ENCODE measurements around the gene SCN2A. TPM values are rescaled to one million over a fixed set of nuclear protein-coding genes. Genes with fewer than 3 reads are reported as not detected.

The SCN2A gene
- total RNA-seq, 2 experiments from 2014 or later = 0.05 to 0.13 TPM

DNA sequence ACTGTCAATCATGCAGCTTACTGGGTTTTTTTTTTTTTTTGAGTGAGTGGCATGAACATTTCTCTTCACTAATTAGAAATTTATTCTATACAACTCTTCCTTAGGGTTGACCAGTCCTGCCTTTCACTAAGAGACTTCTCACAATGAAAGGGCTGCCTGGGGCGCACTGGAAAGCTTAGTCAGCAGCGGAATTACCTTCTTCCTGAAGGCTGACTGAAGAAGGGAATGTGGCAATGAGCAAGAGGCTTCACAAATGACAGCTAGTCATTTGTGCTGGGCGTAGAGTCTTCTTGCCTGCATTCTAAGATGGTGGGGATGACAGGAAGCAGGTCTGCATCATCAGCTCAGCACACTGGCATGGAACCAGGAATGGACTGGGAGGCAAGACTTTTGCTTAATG, 19.7 kb upstream of the SCN2A start:
- POLR2A ChIA-PET = no interaction called here
- CTCF ChIA-PET = interaction anchor here (1.4 kb wide), 1 partner anchor 20 kb away, joined by 3 read pairs; the partner anchor contains the start of gene SCN2A
- no peak for DNase-seq

DNA sequence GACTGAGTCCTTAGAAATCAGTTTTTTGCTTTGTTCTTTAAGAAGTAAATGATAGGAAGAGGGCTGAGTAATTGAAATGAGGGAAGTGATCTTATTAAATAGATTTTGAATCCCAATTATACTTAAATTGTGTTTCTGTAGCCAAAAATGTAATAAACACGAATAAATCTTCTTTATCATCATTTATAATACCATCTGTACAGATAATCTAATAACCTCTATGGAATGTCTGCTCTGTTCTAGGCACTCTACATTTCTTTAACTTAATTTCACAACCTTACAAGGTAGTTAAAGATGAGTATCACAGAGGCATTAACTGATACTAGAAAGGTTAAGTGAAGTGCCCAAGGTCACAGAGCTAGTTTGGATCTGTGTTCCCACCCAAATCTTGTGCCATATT, 14.3 kb upstream of the SCN2A start:
- no peak for DNase-seq
- ATAC-seq = no peak
- ChIA-PET POLR2A (no interaction called here), CTCF (no interaction called here)
- no peaks in the 10 kb centered on the region for H3K36me3 Mint-ChIP-seq (ENCODE audit: low read depth)
- H3K4me3 Mint-ChIP-seq = no peak overlapping the region
- H3K9me3 Mint-ChIP-seq (ENCODE audit: insufficient read depth) = no peaks in the 10 kb centered on the region
- no peaks in the 10 kb centered on the region for H3K4me1 Mint-ChIP-seq (ENCODE audit: low read depth)
- H3K27ac Mint-ChIP-seq = no peak overlapping the region
- H3K27me3 Mint-ChIP-seq (ENCODE audit: low read depth) = no peaks in the 10 kb centered on the region

More for the DNA sequence above, 19.7 kb upstream of the SCN2A start:
- Mint-ChIP-seq H3K4me3 (no peak overlapping the region), H3K36me3 (ENCODE audit: low read depth) (no peaks in the 10 kb centered on the region), H3K9me3 (ENCODE audit: insufficient read depth) (no peaks in the 10 kb centered on the region), H3K27me3 (ENCODE audit: low read depth) (no peaks in the 10 kb centered on the region), H3K27ac (no peak overlapping the region), H3K4me1 (ENCODE audit: low read depth) (no peaks in the 10 kb centered on the region)
- ATAC-seq = no peak

DNA sequence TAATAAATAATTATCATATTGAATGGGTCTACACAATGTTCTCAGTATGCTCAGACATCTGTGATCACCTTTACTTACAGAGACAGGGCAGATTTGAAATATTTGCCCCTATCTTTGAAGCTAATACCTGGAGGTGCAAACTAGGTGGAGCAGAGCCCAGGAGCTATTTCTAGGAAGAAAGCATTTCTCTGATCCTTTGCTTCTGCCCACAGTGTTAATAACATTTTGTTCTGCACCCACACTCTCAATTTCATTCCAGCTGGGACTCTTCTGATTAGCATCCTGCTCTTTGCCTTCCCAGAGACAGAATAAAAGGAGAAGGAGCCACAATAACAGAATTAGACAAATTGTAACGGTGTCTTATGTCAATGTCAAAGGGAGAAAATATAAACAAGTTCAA, 11.6 kb upstream of the SCN2A start:
- ChIA-PET CTCF (no interaction called here), POLR2A (no interaction called here)
- Mint-ChIP-seq H3K9me3 (ENCODE audit: insufficient read depth) (no peaks in the 10 kb centered on the region), H3K4me1 (ENCODE audit: low read depth) (no peaks in the 10 kb centered on the region), H3K27me3 (ENCODE audit: low read depth) (no peaks in the 10 kb centered on the region), H3K4me3 (no peak overlapping the region), H3K36me3 (ENCODE audit: low read depth) (no peaks in the 10 kb centered on the region), H3K27ac (no peak overlapping the region)
- DNase-seq (no peak), ATAC-seq (no peak)

DNA sequence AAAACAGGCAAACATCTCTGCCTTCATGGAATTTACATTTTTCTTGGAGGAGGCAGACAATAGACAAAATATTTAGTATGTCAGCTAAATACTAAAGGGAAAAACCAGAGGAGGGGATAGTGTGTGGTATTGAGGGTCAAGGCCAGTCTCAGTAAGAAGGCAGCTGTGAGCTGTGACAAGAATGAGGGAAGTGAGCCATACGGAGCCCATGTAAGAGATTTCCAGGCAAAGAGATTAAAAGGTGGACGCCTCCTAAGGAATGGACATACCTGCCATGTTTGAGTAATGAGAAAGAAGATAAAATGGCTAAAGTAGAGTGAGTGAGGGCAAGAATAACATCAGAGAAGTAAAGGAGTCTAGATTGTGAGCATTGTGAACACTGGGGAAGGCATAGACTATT, 2.2 kb upstream of the SCN2A start:
- no peaks in the 10 kb centered on the region for H3K4me1 Mint-ChIP-seq (ENCODE audit: low read depth)
- no peaks in the 10 kb centered on the region for H3K27me3 Mint-ChIP-seq (ENCODE audit: low read depth)
- no peak overlapping the region for H3K27ac Mint-ChIP-seq
- H3K9me3 Mint-ChIP-seq (ENCODE audit: insufficient read depth) = no peaks in the 10 kb centered on the region
- ChIA-PET CTCF (interaction anchor here (1.0 kb wide), 1 partner anchor 34 kb away, joined by 3 read pairs; no protein-coding TSS in a partner anchor), POLR2A (no interaction called here)
- H3K36me3 Mint-ChIP-seq (ENCODE audit: low read depth) = no peaks in the 10 kb centered on the region
- H3K4me3 Mint-ChIP-seq = no peak overlapping the region
- no peak for DNase-seq
- no peak for ATAC-seq

DNA sequence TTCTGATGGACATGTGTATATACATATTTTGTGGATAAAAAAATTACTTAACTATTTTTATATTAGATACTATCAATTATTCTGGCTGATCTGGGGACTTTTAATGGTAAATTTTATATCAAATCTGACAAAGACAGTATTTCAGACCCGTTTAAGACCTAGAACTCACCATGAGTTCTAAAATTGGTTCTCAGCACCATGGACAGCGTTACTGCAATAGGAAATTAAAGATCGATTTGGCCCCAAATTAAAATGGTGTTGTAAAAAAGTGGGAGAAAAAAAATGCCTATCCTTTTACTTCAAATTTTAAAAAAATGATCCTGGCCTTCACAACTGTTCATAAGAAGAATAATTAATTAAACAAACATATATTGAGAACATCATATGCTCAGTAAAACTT, 919 bp upstream of the SCN2A start:
- H3K4me1 Mint-ChIP-seq (ENCODE audit: low read depth) = no peaks in the 10 kb centered on the region
- ChIA-PET POLR2A (no interaction called here), CTCF (interaction anchor here (1.5 to 1.8 kb wide), 3 partner anchors 10 to 57 kb away, joined by 4 to 8 read pairs (median 4); no protein-coding TSS in a partner anchor)
- ATAC-seq (no peak), DNase-seq (peak; percentile 27)
- H3K27ac Mint-ChIP-seq = no peak overlapping the region
- H3K4me3 Mint-ChIP-seq = no peak overlapping the region
- no peaks in the 10 kb centered on the region for H3K36me3 Mint-ChIP-seq (ENCODE audit: low read depth)
- H3K9me3 Mint-ChIP-seq (ENCODE audit: insufficient read depth) = no peaks in the 10 kb centered on the region
- H3K27me3 Mint-ChIP-seq (ENCODE audit: low read depth) = no peaks in the 10 kb centered on the region

DNA sequence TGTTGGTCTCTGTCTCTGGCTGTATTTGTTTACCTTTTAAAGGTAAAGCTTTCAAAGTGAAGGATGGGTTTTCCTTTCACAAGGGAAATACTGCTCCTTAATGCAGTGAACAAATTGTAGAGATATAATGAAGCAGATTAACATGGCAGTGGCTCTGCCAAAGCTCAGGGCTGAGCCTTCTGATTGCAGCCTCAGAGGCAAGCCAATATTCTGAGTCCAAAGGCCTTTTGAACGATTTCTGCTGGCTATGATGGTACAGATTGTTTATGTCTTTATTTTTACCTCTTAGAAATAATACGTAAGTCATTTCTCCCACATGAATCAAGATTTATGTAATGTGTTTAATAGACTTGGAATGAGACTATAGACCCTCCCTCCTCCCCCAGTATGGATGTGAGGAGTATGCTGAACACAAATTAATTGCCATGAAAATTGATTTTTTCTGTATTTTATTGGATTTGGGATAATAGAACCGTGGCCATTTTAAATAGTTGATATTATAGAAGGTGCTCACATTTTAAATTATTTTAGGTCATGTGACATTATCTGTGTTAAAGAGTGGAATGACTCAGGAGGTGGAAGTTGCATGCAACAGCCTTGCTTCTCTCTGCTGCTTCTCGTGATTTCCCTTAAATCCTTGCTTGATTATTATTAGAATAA, 772 bp downstream of the SCN2A start:
- H3K36me3 Mint-ChIP-seq (ENCODE audit: low read depth) = no peaks in the 10 kb centered on the region
- no peak for DNase-seq
- ChIA-PET POLR2A (no interaction called here), CTCF (interaction anchor here (1.0 to 1.8 kb wide), 9 partner anchors 9 to 230 kb away, joined by 3 to 8 read pairs (median 4); no protein-coding TSS in a partner anchor)
- no peaks in the 10 kb centered on the region for H3K9me3 Mint-ChIP-seq (ENCODE audit: insufficient read depth)
- no peaks in the 10 kb centered on the region for H3K4me1 Mint-ChIP-seq (ENCODE audit: low read depth)
- no peak overlapping the region for H3K27ac Mint-ChIP-seq
- H3K27me3 Mint-ChIP-seq (ENCODE audit: low read depth) = peaks cover 2% of the 10 kb centered on the region
- H3K4me3 Mint-ChIP-seq = no peak overlapping the region
- no peak for ATAC-seq

DNA sequence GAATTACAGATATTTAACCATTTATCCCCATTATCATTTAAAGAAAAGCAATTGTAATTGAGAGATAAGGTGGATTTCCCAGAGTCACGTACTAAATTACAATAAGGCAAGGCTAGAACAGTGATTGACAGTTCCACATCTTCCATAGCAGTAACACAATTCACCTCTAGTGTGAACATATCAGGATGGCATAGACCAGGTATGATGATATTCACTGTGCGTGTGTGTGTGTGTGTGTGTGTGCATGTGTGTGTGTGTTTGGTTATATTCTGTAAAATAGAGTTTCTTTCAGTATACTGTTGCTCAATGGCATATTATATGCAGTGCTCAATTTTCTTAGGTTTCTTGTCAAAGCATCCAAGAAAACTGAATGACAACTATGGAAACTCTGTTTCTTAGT, 1.7 kb downstream of the SCN2A start:
- ChIA-PET POLR2A (no interaction called here), CTCF (interaction anchor here (1.7 kb wide), 1 partner anchor 53 kb away, joined by 6 read pairs; no protein-coding TSS in a partner anchor)
- Mint-ChIP-seq H3K27ac (no peak overlapping the region), H3K9me3 (ENCODE audit: insufficient read depth) (no peaks in the 10 kb centered on the region), H3K36me3 (ENCODE audit: low read depth) (no peaks in the 10 kb centered on the region), H3K27me3 (ENCODE audit: low read depth) (peaks cover 2% of the 10 kb centered on the region), H3K4me3 (no peak overlapping the region), H3K4me1 (ENCODE audit: low read depth) (no peaks in the 10 kb centered on the region)
- ATAC-seq = no peak
- DNase-seq = no peak

DNA sequence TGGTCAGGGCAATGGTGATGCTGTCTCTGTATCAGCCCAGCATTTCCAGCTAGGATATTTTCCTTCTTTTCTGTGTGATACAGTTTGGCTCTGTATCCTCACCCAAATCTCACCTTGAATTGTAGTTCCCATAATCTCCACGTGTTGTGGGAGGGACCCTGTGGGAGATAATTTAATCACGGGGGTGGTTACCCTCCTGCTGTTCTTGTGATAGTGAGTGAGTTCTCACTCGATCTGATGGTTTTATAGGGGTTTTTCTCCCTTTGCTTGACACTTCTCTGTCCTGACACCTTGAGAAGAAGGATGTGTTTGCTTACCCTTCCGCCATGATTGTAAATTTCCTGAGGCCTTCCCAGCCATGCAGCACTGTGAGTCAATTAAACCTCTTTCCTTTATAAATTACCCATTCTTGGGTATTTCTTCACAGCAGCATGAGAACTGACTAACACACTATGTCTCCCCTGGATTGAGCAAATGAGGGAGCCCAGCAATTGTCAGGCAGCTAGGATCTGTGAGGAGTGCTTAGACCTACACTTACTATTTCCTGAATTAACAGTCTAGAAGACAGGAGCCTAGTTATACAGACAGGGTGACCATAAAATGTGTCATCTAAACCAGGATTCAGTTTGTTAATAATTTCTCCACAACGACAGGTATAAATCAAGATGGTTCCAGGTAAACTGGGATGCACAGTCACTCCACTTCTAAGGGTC, 6.0 kb downstream of the SCN2A start:
- peaks cover 2% of the 10 kb centered on the region for H3K27me3 Mint-ChIP-seq (ENCODE audit: low read depth)
- no peaks in the 10 kb centered on the region for H3K4me1 Mint-ChIP-seq (ENCODE audit: low read depth)
- ChIA-PET POLR2A (no interaction called here), CTCF (no interaction called here)
- H3K4me3 Mint-ChIP-seq = no peak overlapping the region
- no peak overlapping the region for H3K27ac Mint-ChIP-seq
- ATAC-seq (no peak), DNase-seq (no peak)
- H3K9me3 Mint-ChIP-seq (ENCODE audit: insufficient read depth) = no peaks in the 10 kb centered on the region
- H3K36me3 Mint-ChIP-seq (ENCODE audit: low read depth) = no peaks in the 10 kb centered on the region

DNA sequence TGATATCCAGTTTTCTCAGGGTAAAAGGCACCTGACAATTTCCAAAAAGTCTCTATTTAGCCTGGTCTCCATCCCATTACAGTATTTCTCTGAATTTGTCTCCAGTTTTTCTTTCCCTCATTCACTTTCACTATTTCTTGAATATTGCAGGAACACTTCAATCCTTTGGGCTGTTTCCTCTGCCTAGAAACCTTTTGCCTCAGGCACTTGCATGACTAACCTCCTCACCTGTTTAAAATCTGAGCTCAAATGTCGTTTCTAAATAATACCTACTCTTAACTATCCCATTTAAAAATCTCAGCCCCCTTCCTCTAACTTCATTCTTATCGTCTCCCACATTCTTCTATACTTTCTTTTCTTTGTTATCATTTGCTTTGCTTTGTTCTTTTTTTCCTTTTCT, 9.0 kb downstream of the SCN2A start:
- Mint-ChIP-seq H3K36me3 (ENCODE audit: low read depth) (no peaks in the 10 kb centered on the region), H3K9me3 (ENCODE audit: insufficient read depth) (no peaks in the 10 kb centered on the region), H3K27me3 (ENCODE audit: low read depth) (peaks cover 2% of the 10 kb centered on the region), H3K4me3 (no peak overlapping the region), H3K27ac (no peak overlapping the region), H3K4me1 (ENCODE audit: low read depth) (no peaks in the 10 kb centered on the region)
- ChIA-PET POLR2A (no interaction called here), CTCF (interaction anchor here (1.5 kb wide), 1 partner anchor 9 kb away, joined by 4 read pairs; the partner anchor contains the start of gene SCN2A)
- no peak for DNase-seq
- ATAC-seq = no peak

DNA sequence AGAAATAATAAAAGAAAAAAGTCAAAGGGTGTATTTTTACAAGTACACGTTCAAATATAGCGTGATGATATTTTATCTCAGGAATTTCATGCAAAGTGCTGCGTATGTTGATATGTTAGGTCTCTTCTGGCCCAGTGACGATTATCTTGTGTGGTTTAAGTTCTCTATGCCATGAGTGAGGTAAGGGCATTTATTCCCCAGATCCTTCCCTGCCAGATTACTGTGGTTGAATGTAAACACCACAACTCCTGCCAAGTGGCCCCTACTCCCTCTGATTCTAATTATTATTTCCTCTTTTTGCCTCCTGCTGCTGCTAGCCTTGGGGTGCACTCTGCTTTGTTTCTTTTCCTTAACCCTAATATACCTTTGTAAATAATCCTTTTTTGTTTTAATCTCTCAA, 12.2 kb downstream of the SCN2A start:
- Mint-ChIP-seq H3K4me1 (ENCODE audit: low read depth) (no peaks in the 10 kb centered on the region), H3K27me3 (ENCODE audit: low read depth) (no peaks in the 10 kb centered on the region), H3K4me3 (no peak overlapping the region), H3K27ac (no peak overlapping the region), H3K9me3 (ENCODE audit: insufficient read depth) (no peaks in the 10 kb centered on the region), H3K36me3 (ENCODE audit: low read depth) (no peaks in the 10 kb centered on the region)
- POLR2A ChIA-PET = no interaction called here
- DNase-seq = no peak
- CTCF ChIA-PET = no interaction called here
- no peak for ATAC-seq

DNA sequence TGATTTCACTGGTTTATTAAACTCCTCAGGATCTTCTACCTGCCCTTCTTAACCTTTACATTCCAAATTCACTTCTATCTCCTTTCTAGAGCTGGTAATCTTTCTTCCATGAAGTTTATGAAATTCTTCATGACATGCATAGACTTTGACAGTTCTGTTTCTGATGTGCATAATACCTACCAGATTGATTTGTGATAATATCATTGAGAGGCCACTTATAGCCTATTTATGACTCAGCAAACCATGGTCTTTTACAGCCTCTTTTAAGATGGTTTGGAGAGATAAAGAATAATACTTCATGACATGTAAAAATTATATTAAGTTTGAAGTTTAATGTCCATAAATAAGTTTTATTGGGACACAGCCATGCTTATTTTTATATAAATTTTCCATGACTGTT, 14.0 kb downstream of the SCN2A start:
- no peaks in the 10 kb centered on the region for H3K27me3 Mint-ChIP-seq (ENCODE audit: low read depth)
- ATAC-seq = no peak
- no peaks in the 10 kb centered on the region for H3K9me3 Mint-ChIP-seq (ENCODE audit: insufficient read depth)
- no peaks in the 10 kb centered on the region for H3K36me3 Mint-ChIP-seq (ENCODE audit: low read depth)
- ChIA-PET POLR2A (no interaction called here), CTCF (no interaction called here)
- DNase-seq = no peak
- no peak overlapping the region for H3K4me3 Mint-ChIP-seq
- H3K4me1 Mint-ChIP-seq (ENCODE audit: low read depth) = no peaks in the 10 kb centered on the region
- H3K27ac Mint-ChIP-seq = no peak overlapping the region

DNA sequence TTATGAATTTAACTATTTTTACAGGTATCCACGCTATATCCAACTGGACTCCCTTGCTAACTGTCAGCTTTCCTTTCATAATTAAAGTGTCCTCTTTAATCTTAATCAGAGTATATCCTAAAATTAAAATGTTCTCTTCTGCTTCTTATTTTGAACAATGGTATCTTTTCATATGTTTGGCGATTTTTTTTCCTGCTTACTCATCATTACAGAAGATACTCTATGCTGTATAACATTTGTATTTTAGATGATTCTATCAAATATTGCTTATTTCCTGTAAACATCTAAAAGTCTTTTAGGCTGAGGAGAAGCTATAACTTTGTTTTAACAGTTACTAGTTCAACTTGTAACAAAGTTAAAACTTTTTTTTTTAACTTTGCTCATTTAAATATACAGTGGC, 17.4 kb downstream of the SCN2A start:
- no peaks in the 10 kb centered on the region for H3K27me3 Mint-ChIP-seq (ENCODE audit: low read depth)
- ChIA-PET CTCF (no interaction called here), POLR2A (no interaction called here)
- DNase-seq (no peak), ATAC-seq (no peak)
- H3K9me3 Mint-ChIP-seq (ENCODE audit: insufficient read depth) = no peaks in the 10 kb centered on the region
- no peaks in the 10 kb centered on the region for H3K36me3 Mint-ChIP-seq (ENCODE audit: low read depth)
- H3K4me3 Mint-ChIP-seq = no peak overlapping the region
- no peaks in the 10 kb centered on the region for H3K4me1 Mint-ChIP-seq (ENCODE audit: low read depth)
- H3K27ac Mint-ChIP-seq = no peak overlapping the region
